DOHH2 (cell line): ENCODE data around the gene TIMM17B.
"Not testable (repeated sequence)": the region's sequence is repeated elsewhere in the genome, so short reads cannot be mapped to it uniquely, and the experiment has no call there.

Source experiments
- CTCF ChIP-seq: fragments of 200-600 bp; sonication (generic); IDR thresholded peaks from one replicate; pipeline ENCODE4 v1.5.1; 2014; ENCODE audit warnings: antibody characterized with exemption, mild to moderate bottlenecking, low read depth, low read length; ENCODE audit not compliant: poor library complexity, severe bottlenecking
- EZH2phosphoT487 ChIP-seq: fragments of 200-600 bp; sonication (generic); IDR thresholded peaks from 2 replicates; pipeline ENCODE4 v1.6.1; 2017; ENCODE audit warnings: borderline replicate concordance, mild to moderate bottlenecking, antibody characterized with exemption, low read length, moderate library complexity, mixed read lengths

- TF ChIP-seq CTCF, EZH2phosphoT487: not testable (repeated sequence)
These were observed 20.6 kb downstream of the TIMM17B start for GRCh38 chrX:48876944-48877343.
